Stimulated activated naive CD8-positive, alpha-beta T cell treated with anti-CD3 and anti-CD28 coated beads, Interleukin-15, amount 100 ng/mL, for 72 hours (primary cell): Measurements from ENCODE around the gene CDK2AP2.
A peak's percentile ranks its signal among the peaks of the same experiment; 100 is the strongest.
"Not testable (repeated sequence)": the region's sequence is repeated elsewhere in the genome, so short reads cannot be mapped to it uniquely, and the experiment has no call there.

Experiments used
- ATAC-seq: fragments of 150-1000 bp; cut with Tn5 transposase; 2 replicates; pipeline ENCODE4 v1.10.0; 2021; ENCODE audit warnings: mild to moderate bottlenecking, moderate library complexity
- DNase-seq, 2 donors: peaks; one replicate each; pipeline ENCODE4 v3.0.0; 2021 to 2022
- H3K27ac Mint-ChIP-seq, 2 donors: one replicate each; pipeline ENCODE4 v1.8.0; 2022; ENCODE audit warnings: mild to moderate bottlenecking in 2 of 2, mixed read lengths in 2 of 2, moderate library complexity in 2 of 2
- H3K27me3 Mint-ChIP-seq: one replicate; pipeline ENCODE4 v1.8.0; 2022; ENCODE audit warnings: mixed read lengths
- H3K4me1 Mint-ChIP-seq: one replicate; pipeline ENCODE4 v1.8.0; 2022; ENCODE audit warnings: mild to moderate bottlenecking, mixed read lengths
- H3K4me3 Mint-ChIP-seq, 2 donors: one replicate each; pipeline ENCODE4 v1.8.0; 2022; ENCODE audit warnings: mild to moderate bottlenecking in 2 of 2, mixed read lengths in 2 of 2, moderate library complexity in 1 of 2
- H3K9me3 Mint-ChIP-seq, 2 donors: one replicate each; pipeline ENCODE4 v1.8.0; 2022; ENCODE audit warnings: mixed read lengths in 2 of 2

CDK2AP2 gene

GRCh38 chr11:67507864-67508485 is at the start of gene CDK2AP2:
CDK2AP2 (minus strand) TSS chr11:67508162; CDS start chr11:67508082, 80 bp downstream.
- H3K27ac Mint-ChIP-seq = peak within 1 kb of the TSS; percentile 72 to 99
- peak; percentile 82 for ATAC-seq
- H3K9me3 Mint-ChIP-seq = no peaks in the 10 kb centered on the region
- H3K27me3 Mint-ChIP-seq = peaks cover 9% of the 10 kb centered on the region
- peak within 1 kb of the TSS; percentile 94 to 95 for H3K4me3 Mint-ChIP-seq
- peak; percentile 96 to 99 for DNase-seq
- H3K4me1 Mint-ChIP-seq = peaks cover 51% of the 10 kb centered on the region

- no peak overlapping the region for H3K27ac Mint-ChIP-seq
- no peak overlapping the region for H3K4me3 Mint-ChIP-seq
- H3K4me1 Mint-ChIP-seq = no peaks in the 10 kb centered on the region
- peaks cover 7 to 13% of the 10 kb centered on the region in 2 donors for H3K9me3 Mint-ChIP-seq
- peaks cover 21% of the 10 kb centered on the region for H3K27me3 Mint-ChIP-seq
- DNase-seq (no peak), ATAC-seq (no peak)
These were observed 48.3 kb upstream of the CDK2AP2 start for GRCh38 chr11:67556244-67556643.

- DNase-seq, H3K27ac Mint-ChIP-seq, ATAC-seq, H3K4me3 Mint-ChIP-seq, H3K4me1 Mint-ChIP-seq: not testable (repeated sequence)
- H3K9me3 Mint-ChIP-seq = peaks cover 13 to 20% of the 10 kb centered on the region in 2 donors
- peaks cover 14% of the 10 kb centered on the region for H3K27me3 Mint-ChIP-seq
These were observed 43.7 kb upstream of the CDK2AP2 start for GRCh38 chr11:67551697-67552096.

GRCh38 chr11:67551127-67551526 is 43.2 kb upstream of the CDK2AP2 start:
- H3K4me1 Mint-ChIP-seq = no peaks in the 10 kb centered on the region
- peaks cover 13 to 20% of the 10 kb centered on the region in 2 donors for H3K9me3 Mint-ChIP-seq
- no peak for ATAC-seq
- H3K4me3 Mint-ChIP-seq = no peak overlapping the region
- DNase-seq = no peak
- H3K27me3 Mint-ChIP-seq = peaks cover 17% of the 10 kb centered on the region
- no peak overlapping the region for H3K27ac Mint-ChIP-seq

- peaks cover 13 to 20% of the 10 kb centered on the region in 2 donors for H3K9me3 Mint-ChIP-seq
- H3K4me1 Mint-ChIP-seq = no peaks in the 10 kb centered on the region
- no peak overlapping the region for H3K27ac Mint-ChIP-seq
- no peak overlapping the region for H3K4me3 Mint-ChIP-seq
- H3K27me3 Mint-ChIP-seq = peaks cover 17% of the 10 kb centered on the region
- ATAC-seq (no peak), DNase-seq (no peak)
These were observed 40.7 kb upstream of the CDK2AP2 start for GRCh38 chr11:67548555-67549110.

- not testable (repeated sequence) for DNase-seq, ATAC-seq, H3K27ac Mint-ChIP-seq, H3K4me3 Mint-ChIP-seq, H3K4me1 Mint-ChIP-seq
- Mint-ChIP-seq H3K9me3 (peaks cover 13 to 20% of the 10 kb centered on the region in 2 donors), H3K27me3 (peaks cover 17% of the 10 kb centered on the region)
These were observed 40.1 kb upstream of the CDK2AP2 start for GRCh38 chr11:67548112-67548511.

GRCh38 chr11:67545280-67545679 is 37.3 kb upstream of the CDK2AP2 start:
- Mint-ChIP-seq H3K9me3 (no peaks in the 10 kb centered on the region), H3K4me1 (no peaks in the 10 kb centered on the region), H3K27ac (no peak overlapping the region), H3K27me3 (peaks cover 8% of the 10 kb centered on the region), H3K4me3 (no peak overlapping the region)
- ATAC-seq (no peak), DNase-seq (no peak)

- H3K27ac Mint-ChIP-seq = peak overlapping the region in 1 of 2 donors; percentile 13
- DNase-seq (no peak), ATAC-seq (no peak)
- no peaks in the 10 kb centered on the region for H3K4me1 Mint-ChIP-seq
- peaks cover 8% of the 10 kb centered on the region for H3K27me3 Mint-ChIP-seq
- H3K9me3 Mint-ChIP-seq = no peaks in the 10 kb centered on the region
- no peak overlapping the region for H3K4me3 Mint-ChIP-seq
These were observed 36.8 kb upstream of the CDK2AP2 start for GRCh38 chr11:67544616-67545242.

- ATAC-seq = no peak
These were observed 35.6 kb upstream of the CDK2AP2 start for GRCh38 chr11:67543585-67543984.

GRCh38 chr11:67542971-67543370 is 35.0 kb upstream of the CDK2AP2 start:
- Mint-ChIP-seq H3K27ac (no peak overlapping the region), H3K9me3 (no peaks in the 10 kb centered on the region), H3K27me3 (peaks cover 8% of the 10 kb centered on the region), H3K4me3 (no peak overlapping the region), H3K4me1 (no peaks in the 10 kb centered on the region)
- ATAC-seq (no peak), DNase-seq (no peak)

More at GRCh38 chr11:67543585-67543984, 35.6 kb upstream of the CDK2AP2 start:
- no peaks in the 10 kb centered on the region for H3K9me3 Mint-ChIP-seq
- DNase-seq = no peak
- peaks cover 8% of the 10 kb centered on the region for H3K27me3 Mint-ChIP-seq
- H3K4me1 Mint-ChIP-seq = no peaks in the 10 kb centered on the region
- H3K4me3 Mint-ChIP-seq = no peak overlapping the region
- H3K27ac Mint-ChIP-seq = no peak overlapping the region

GRCh38 chr11:67542169-67542568 is 34.2 kb upstream of the CDK2AP2 start:
- DNase-seq (no peak), ATAC-seq (no peak)
- no peak overlapping the region for H3K27ac Mint-ChIP-seq
- H3K4me3 Mint-ChIP-seq = no peak overlapping the region
- H3K9me3 Mint-ChIP-seq = no peaks in the 10 kb centered on the region
- peaks cover 8% of the 10 kb centered on the region for H3K27me3 Mint-ChIP-seq
- H3K4me1 Mint-ChIP-seq = no peaks in the 10 kb centered on the region

GRCh38 chr11:67541198-67541597 is 33.2 kb upstream of the CDK2AP2 start:
- Mint-ChIP-seq H3K27ac (no peak overlapping the region), H3K4me1 (no peaks in the 10 kb centered on the region), H3K27me3 (no peaks in the 10 kb centered on the region), H3K4me3 (no peak overlapping the region), H3K9me3 (no peaks in the 10 kb centered on the region)
- ATAC-seq (no peak), DNase-seq (no peak)

GRCh38 chr11:67539550-67539949 is 31.6 kb upstream of the CDK2AP2 start:
- H3K4me3 Mint-ChIP-seq = no peak overlapping the region
- H3K27ac Mint-ChIP-seq = no peak overlapping the region
- DNase-seq (no peak), ATAC-seq (no peak)
- peaks cover 2% of the 10 kb centered on the region in 2 donors for H3K9me3 Mint-ChIP-seq
- no peaks in the 10 kb centered on the region for H3K27me3 Mint-ChIP-seq
- no peaks in the 10 kb centered on the region for H3K4me1 Mint-ChIP-seq

- no peak overlapping the region for H3K27ac Mint-ChIP-seq
- DNase-seq (no peak), ATAC-seq (no peak)
- H3K27me3 Mint-ChIP-seq = no peaks in the 10 kb centered on the region
- no peaks in the 10 kb centered on the region for H3K4me1 Mint-ChIP-seq
- H3K9me3 Mint-ChIP-seq = peaks cover 7 to 8% of the 10 kb centered on the region in 2 donors
- H3K4me3 Mint-ChIP-seq = no peak overlapping the region
These were observed 31.0 kb upstream of the CDK2AP2 start for GRCh38 chr11:67538823-67539505.

- no peak overlapping the region for H3K27ac Mint-ChIP-seq
- no peak overlapping the region for H3K4me3 Mint-ChIP-seq
- H3K9me3 Mint-ChIP-seq = peaks cover 13 to 15% of the 10 kb centered on the region in 2 donors
- DNase-seq (no peak), ATAC-seq (no peak)
- H3K4me1 Mint-ChIP-seq = no peaks in the 10 kb centered on the region
- no peaks in the 10 kb centered on the region for H3K27me3 Mint-ChIP-seq
These were observed 30.3 kb upstream of the CDK2AP2 start for GRCh38 chr11:67538306-67538705.

- H3K4me1 Mint-ChIP-seq = no peaks in the 10 kb centered on the region
- no peak overlapping the region for H3K27ac Mint-ChIP-seq
- no peak for ATAC-seq
These were observed 27.6 kb upstream of the CDK2AP2 start for GRCh38 chr11:67535561-67535960.

More at GRCh38 chr11:67535561-67535960, 27.6 kb upstream of the CDK2AP2 start:
- H3K4me3 Mint-ChIP-seq = no peak overlapping the region
- H3K27me3 Mint-ChIP-seq = no peaks in the 10 kb centered on the region
- peaks cover 25 to 26% of the 10 kb centered on the region in 2 donors for H3K9me3 Mint-ChIP-seq
- no peak for DNase-seq
